K562 (cell line): ENCODE measurements around the gene POC1B.

Source experiments
- CTCF ChIP-seq, 3 experiments: IDR thresholded peaks in 2 of 3; conservative IDR thresholded peaks in 1 of 3; 2 replicates each; pipeline ENCODE4 v1.5.1; 2011 to 2012; ENCODE audit warnings: low read length in 3 of 3, mild to moderate bottlenecking in 3 of 3, control low read depth in 2 of 3, improper control_type of control experiment in 1 of 3, inconsistent platforms in 1 of 3, low read depth in 1 of 3, mixed read lengths in 1 of 3, moderate library complexity in 1 of 3; ENCODE audit not compliant: insufficient read depth in 2 of 3
- CUX1 ChIP-seq: fragments of 200-800 bp; sonication (Bioruptor generic); IDR thresholded peaks from 2 replicates; pipeline ENCODE4 v1.6.1; 2016; ENCODE audit warnings: missing genetic modification characterization, missing compliant biosample characterization
- SNIP1 ChIP-seq: fragments of 450-650 bp; IDR thresholded peaks from 2 replicates; pipeline ENCODE4 v1.7.1; 2017; ENCODE audit warnings: low read depth, mild to moderate bottlenecking
- ZBTB40 ChIP-seq, 2 experiments: fragments of 450-650 bp in 1 of 2; sonication (generic) in 1 of 2; formaldehyde crosslinking in 1 of 2; IDR thresholded peaks; 2 replicates each; pipeline versions ENCODE4 v1.7.1 to v1.9.0; 2016 to 2022; ENCODE audit warnings: inconsistent platforms in 1 of 2, mild to moderate bottlenecking in 1 of 2, missing genetic modification reagents in 1 of 2

DNA sequence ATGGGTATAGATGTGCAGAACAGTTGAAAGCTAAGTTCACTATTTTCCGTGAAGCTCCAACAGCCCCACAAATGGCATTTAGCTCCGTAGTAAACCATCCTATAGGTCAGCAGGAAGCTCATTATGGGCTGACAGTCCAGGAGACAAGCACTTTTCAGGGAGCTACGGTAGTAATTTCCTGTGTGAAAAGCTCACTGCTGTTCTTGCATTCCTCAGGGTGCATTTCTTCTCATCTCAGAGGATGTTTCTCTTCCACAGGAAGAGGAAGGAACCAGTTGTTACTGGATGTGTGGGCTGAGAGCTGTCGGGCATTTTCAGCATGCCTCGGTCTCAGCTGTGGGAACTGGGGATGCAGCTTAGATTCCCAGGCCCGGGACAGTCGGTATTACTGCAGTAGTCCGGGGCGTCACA is 74.0 kb downstream of the POC1B start:
- TF ChIP-seq CUX1 (CRISPR knock-in tag): no peak
- TF ChIP-seq SNIP1: no peak
- no peak for TF ChIP-seq ZBTB40 (IDR thresholded peaks at IDR 0.05)
- no peak for TF ChIP-seq ZBTB40 (CRISPR knock-in tag; IDR thresholded peaks at IDR 0.05)
- TF ChIP-seq CTCF (IDR thresholded peaks at IDR 0.05 in 2 of 3, conservative IDR thresholded peaks at IDR 0.05 in 1 of 3; ENCODE audit: insufficient read depth in 2 of 3, low read depth in 1 of 3, low read length in 3 of 3): no peak
